Smooth muscle cell (in vitro differentiated cells): Measurements from ENCODE around the gene CHADL. TPM values are rescaled to one million over a fixed set of nuclear protein-coding genes. Genes with fewer than 3 reads are reported as not detected.
A peak's percentile ranks its signal among the peaks of the same experiment; 100 is the strongest.

Experiments
- DNase-seq: peaks from one replicate; lab custom pipeline; 2025; ENCODE audit not compliant: unreplicated experiment; lab: John Stamatoyannopoulos, UW
- H2AFZ ChIP-seq: fragments of 200-600 bp; sonication (generic); 2 replicates; pipeline ENCODE4 v1.6.0; 2016; ENCODE audit warnings: antibody characterized with exemption, low read depth, mild to moderate bottlenecking
- H3F3A ChIP-seq: fragments of 200-600 bp; sonication (generic); 2 replicates; pipeline ENCODE4 v1.6.0; 2017; ENCODE audit warnings: antibody characterized with exemption, low read depth
- H3K27ac ChIP-seq: fragments of 200-600 bp; sonication (generic); 2 replicates; pipeline ENCODE4 v1.5.1; 2016; ENCODE audit warnings: low read depth, mild to moderate bottlenecking
- H3K27me3 ChIP-seq: fragments of 200-600 bp; sonication (generic); 2 replicates; pipeline ENCODE4 v1.6.1; 2016; ENCODE audit warnings: low read depth, mild to moderate bottlenecking
- H3K36me3 ChIP-seq: fragments of 200-600 bp; sonication (generic); 2 replicates; pipeline ENCODE4 v1.5.1; 2016; ENCODE audit warnings: low read depth
- H3K4me1 ChIP-seq: fragments of 200-600 bp; sonication (generic); 2 replicates; pipeline ENCODE4 v1.5.1; 2016; ENCODE audit warnings: low read depth
- H3K4me2 ChIP-seq: fragments of 200-600 bp; sonication (generic); 2 replicates; pipeline ENCODE4 v1.6.0; 2016; ENCODE audit warnings: mild to moderate bottlenecking
- H3K4me3 ChIP-seq: fragments of 200-600 bp; sonication (generic); 2 replicates; pipeline ENCODE4 v1.5.1; 2016; ENCODE audit warnings: mild to moderate bottlenecking
- H3K79me2 ChIP-seq: fragments of 200-600 bp; sonication (generic); 2 replicates; pipeline ENCODE4 v1.6.0; 2016; ENCODE audit warnings: low read depth, mild to moderate bottlenecking
- H3K9ac ChIP-seq: fragments of 200-600 bp; sonication (generic); 2 replicates; pipeline ENCODE4 v1.6.0; 2016; ENCODE audit warnings: low read depth
- H3K9me3 ChIP-seq: fragments of 200-600 bp; sonication (generic); replicated peaks from 2 replicates; pipeline ENCODE4 v1.5.1; 2016; ENCODE audit warnings: low read depth
- H4K20me1 ChIP-seq: fragments of 200-600 bp; sonication (generic); 2 replicates; pipeline ENCODE4 v1.6.0; 2016; ENCODE audit warnings: low read depth
- WGBS: methylation state at CpG from one replicate; pipeline ENCODE4 v1.1.7; 2016; ENCODE audit warnings: low lambda C conversion rate; 5-methylcytosine and 5-hydroxymethylcytosine counted together
- polyA plus RNA-seq: library from polyadenylated mRNA; unstranded; fragments of >200 nt; fragmentation: Nextera tagmentation; extraction: Ambion mirVana; gene quantifications from 2 replicates; pipeline ENCODE4 v1.2.1, GENCODE V29; 2016
- total RNA-seq: library from RNA; depleted of rRNA; stranded (reverse); fragments of >200 nt; gene quantifications from 2 replicates; pipeline ENCODE4 v1.2.3, GENCODE V29; 2014
- TF ChIP-seq, protein P1 (sequence below): fragments of 200-600 bp; sonication (generic); IDR thresholded peaks from 2 replicates; pipeline ENCODE4 v1.5.1; 2017; ENCODE audit warnings: borderline replicate concordance, mild to moderate bottlenecking, antibody characterized with exemption; ENCODE audit not compliant: insufficient read depth, poor library complexity, severe bottlenecking

Gene CHADL
- total and polyA plus RNA-seq, 2 experiments from 2014 or later = 0.17 TPM; not detected in 1

DNA sequence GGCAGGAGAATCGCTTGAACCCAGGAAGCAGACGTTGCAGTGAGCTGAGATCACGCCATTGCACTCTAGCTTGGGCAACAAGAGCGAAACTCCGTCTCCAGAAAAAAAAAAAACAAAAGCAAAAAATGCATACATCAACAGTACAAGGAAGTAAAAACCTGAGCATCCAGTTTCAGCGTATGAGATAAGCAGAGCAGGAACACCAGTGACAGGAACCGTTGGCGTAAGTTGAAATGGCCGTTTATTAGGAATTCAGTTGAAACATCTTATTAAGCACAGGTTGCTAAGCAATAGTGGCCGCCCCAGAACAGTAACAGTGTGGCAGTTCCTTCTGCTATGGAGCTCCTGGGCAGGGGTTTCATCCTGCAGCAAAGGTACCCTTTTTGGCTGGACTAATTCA lies 39.6 kb downstream of the CHADL start:
- H3K27ac ChIP-seq = no peak overlapping the region
- 83% methylated on average over 10 of the region's 10 CpGs for WGBS
- TF ChIP-seq, protein P1, sequence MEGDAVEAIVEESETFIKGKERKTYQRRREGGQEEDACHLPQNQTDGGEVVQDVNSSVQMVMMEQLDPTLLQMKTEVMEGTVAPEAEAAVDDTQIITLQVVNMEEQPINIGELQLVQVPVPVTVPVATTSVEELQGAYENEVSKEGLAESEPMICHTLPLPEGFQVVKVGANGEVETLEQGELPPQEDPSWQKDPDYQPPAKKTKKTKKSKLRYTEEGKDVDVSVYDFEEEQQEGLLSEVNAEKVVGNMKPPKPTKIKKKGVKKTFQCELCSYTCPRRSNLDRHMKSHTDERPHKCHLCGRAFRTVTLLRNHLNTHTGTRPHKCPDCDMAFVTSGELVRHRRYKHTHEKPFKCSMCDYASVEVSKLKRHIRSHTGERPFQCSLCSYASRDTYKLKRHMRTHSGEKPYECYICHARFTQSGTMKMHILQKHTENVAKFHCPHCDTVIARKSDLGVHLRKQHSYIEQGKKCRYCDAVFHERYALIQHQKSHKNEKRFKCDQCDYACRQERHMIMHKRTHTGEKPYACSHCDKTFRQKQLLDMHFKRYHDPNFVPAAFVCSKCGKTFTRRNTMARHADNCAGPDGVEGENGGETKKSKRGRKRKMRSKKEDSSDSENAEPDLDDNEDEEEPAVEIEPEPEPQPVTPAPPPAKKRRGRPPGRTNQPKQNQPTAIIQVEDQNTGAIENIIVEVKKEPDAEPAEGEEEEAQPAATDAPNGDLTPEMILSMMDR = no peak
- H3K79me2 ChIP-seq = peaks cover 8% of the 10 kb centered on the region
- H2AFZ ChIP-seq = no peak overlapping the region
- H3K36me3 ChIP-seq = no peaks in the 10 kb centered on the region
- DNase-seq = no peak
- no peaks in the 10 kb centered on the region for H4K20me1 ChIP-seq
- no peaks in the 10 kb centered on the region for H3F3A ChIP-seq
- no peak overlapping the region for H3K4me3 ChIP-seq
- no peaks in the 10 kb centered on the region for H3K4me1 ChIP-seq
- no peak overlapping the region for H3K4me2 ChIP-seq
- H3K27me3 ChIP-seq = peaks cover 7% of the 10 kb centered on the region
- H3K9ac ChIP-seq = no peak overlapping the region
- no peaks in the 10 kb centered on the region for H3K9me3 ChIP-seq

- Histone ChIP-seq H3K9me3 (no peaks in the 10 kb centered on the region), H3F3A (no peaks in the 10 kb centered on the region), H3K4me3 (peak overlapping the region; percentile 74), H3K36me3 (no peaks in the 10 kb centered on the region), H2AFZ (peak overlapping the region; percentile 74), H3K27me3 (peaks cover 7% of the 10 kb centered on the region), H4K20me1 (no peaks in the 10 kb centered on the region), H3K4me1 (no peaks in the 10 kb centered on the region), H3K27ac (no peak overlapping the region), H3K9ac (no peak overlapping the region), H3K4me2 (peak overlapping the region; percentile 97), H3K79me2 (no peaks in the 10 kb centered on the region)
- WGBS = 6% methylated on average over 9 of the region's 9 CpGs
- DNase-seq = no peak
- TF ChIP-seq, protein P1 = no peak
Measured at GRCh38 chr22:41198027-41198580, 42.6 kb downstream of the CHADL start.

- no peaks in the 10 kb centered on the region for H3K79me2 ChIP-seq
- no peaks in the 10 kb centered on the region for H3F3A ChIP-seq
- H3K9me3 ChIP-seq = no peaks in the 10 kb centered on the region
- H3K9ac ChIP-seq = no peak overlapping the region
- TF ChIP-seq, protein P1 = no peak
- peak overlapping the region; percentile 74 for H3K4me3 ChIP-seq
- under 1% methylated on average over 74 of the region's 91 CpGs for WGBS
- H2AFZ ChIP-seq = peak overlapping the region; percentile 86
- no peak overlapping the region for H3K27ac ChIP-seq
- peak; percentile 55 for DNase-seq
- no peaks in the 10 kb centered on the region for H4K20me1 ChIP-seq
- H3K4me1 ChIP-seq = no peaks in the 10 kb centered on the region
- peak overlapping the region; percentile 97 for H3K4me2 ChIP-seq
- no peaks in the 10 kb centered on the region for H3K36me3 ChIP-seq
- H3K27me3 ChIP-seq = peaks cover 7% of the 10 kb centered on the region
Measured at GRCh38 chr22:41197038-41197972, 43.4 kb downstream of the CHADL start.
